GM21825 (cell line): ENCODE data around the gene SYDE1.
"Not testable (repeated sequence)": the region's sequence is repeated elsewhere in the genome, so short reads cannot be mapped to it uniquely, and the experiment has no call there.

ENCODE experiments used
- ATAC-seq: cut with Tn5 transposase; IDR thresholded peaks from one replicate; pipeline ENCODE4 v1.9.1; 2021; ENCODE audit warnings: mild to moderate bottlenecking, moderate library complexity; ENCODE audit not compliant: unreplicated experiment

Gene SYDE1, protein sequence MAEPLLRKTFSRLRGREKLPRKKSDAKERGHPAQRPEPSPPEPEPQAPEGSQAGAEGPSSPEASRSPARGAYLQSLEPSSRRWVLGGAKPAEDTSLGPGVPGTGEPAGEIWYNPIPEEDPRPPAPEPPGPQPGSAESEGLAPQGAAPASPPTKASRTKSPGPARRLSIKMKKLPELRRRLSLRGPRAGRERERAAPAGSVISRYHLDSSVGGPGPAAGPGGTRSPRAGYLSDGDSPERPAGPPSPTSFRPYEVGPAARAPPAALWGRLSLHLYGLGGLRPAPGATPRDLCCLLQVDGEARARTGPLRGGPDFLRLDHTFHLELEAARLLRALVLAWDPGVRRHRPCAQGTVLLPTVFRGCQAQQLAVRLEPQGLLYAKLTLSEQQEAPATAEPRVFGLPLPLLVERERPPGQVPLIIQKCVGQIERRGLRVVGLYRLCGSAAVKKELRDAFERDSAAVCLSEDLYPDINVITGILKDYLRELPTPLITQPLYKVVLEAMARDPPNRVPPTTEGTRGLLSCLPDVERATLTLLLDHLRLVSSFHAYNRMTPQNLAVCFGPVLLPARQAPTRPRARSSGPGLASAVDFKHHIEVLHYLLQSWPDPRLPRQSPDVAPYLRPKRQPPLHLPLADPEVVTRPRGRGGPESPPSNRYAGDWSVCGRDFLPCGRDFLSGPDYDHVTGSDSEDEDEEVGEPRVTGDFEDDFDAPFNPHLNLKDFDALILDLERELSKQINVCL

DNA sequence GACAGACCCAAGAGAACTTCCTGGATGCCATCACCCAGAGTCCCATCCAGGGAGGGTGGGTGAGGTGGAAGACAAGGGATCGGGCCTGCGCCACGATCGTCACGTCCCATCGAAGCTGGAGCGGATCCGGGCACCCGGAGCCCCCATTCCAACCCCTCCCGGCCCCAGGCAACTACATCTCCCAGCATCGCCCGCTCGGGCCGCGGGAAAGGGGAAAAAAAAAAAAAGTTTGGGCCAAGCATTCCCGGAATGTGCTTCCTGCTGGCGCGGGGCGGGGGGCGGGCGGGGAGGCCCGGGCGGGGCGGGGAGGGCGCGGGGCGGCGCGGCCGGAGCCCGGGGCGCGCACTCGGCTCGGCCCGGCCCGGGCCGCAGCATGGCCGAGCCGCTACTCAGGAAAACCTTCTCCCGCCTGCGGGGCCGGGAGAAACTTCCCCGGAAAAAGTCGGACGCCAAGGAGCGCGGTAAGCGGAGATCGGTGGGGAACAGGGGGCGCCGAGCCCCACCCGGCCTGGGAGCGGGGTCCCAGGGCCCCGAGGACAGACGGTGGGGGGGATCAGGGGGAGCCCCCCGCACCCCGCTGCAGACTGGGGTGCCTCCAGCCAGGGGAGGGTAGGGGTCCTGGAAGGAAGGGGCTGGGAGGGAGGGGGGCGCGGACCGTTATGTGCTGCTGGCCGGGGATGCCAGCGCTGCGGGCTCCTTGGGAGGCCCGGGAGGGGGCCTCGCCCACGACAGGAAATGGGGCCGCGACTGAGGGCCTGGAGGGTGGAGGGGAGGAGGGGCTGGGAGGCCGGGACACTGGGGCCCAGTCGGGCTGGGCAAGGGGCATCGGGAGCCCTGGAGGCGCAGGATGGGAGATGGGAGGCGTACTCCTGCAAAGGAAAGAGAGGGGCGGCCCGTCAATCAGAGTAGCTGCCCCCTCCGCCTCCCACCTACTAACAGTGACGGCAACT is at the start of gene SYDE1:
Gene SYDE1 (plus strand): TSS at position 341 of the 950 bp plus-strand sequence. CDS start 33 bp downstream, at position 374.
- no peak for ATAC-seq

DNA sequence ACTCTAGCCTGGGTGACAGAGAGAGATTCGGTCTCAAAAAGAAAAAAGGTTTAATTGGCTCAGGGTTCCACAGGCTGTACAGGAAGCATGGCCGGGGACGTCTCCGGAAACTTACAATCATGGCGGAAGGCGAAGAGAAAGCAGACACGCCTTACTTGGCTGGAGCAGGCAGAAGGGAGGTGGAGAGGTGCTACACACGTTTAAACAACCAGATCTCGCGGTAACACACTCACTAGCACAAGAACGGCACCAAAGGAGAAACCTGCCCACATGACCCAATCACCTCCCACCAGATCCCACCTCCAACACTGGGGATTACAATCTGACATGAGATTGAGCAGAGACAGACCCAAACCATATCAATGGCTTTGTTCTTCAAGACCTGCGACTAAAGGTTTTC is 45.2 kb upstream of the SYDE1 start:
- ATAC-seq, result no peak

DNA sequence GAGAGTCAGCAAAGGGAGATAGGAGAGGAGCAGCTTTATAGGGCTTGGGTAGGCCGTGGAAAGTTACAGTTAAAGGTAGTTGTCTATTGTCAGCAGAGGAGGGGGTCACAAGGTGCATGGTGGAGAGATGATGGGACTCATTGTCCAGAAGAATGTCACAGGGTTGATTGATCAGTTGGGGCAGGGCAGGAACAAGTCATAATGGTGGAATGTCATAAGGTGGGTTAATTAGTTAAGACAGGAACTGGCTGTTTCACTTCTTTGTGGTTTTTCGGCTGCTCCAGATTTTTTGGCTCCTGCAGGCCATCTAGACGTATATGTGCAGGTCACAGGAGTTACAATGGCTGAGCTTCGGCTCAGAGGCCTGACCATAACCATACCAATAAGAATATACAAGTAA is 36.8 kb upstream of the SYDE1 start:
- ATAC-seq, result not testable (repeated sequence)

DNA sequence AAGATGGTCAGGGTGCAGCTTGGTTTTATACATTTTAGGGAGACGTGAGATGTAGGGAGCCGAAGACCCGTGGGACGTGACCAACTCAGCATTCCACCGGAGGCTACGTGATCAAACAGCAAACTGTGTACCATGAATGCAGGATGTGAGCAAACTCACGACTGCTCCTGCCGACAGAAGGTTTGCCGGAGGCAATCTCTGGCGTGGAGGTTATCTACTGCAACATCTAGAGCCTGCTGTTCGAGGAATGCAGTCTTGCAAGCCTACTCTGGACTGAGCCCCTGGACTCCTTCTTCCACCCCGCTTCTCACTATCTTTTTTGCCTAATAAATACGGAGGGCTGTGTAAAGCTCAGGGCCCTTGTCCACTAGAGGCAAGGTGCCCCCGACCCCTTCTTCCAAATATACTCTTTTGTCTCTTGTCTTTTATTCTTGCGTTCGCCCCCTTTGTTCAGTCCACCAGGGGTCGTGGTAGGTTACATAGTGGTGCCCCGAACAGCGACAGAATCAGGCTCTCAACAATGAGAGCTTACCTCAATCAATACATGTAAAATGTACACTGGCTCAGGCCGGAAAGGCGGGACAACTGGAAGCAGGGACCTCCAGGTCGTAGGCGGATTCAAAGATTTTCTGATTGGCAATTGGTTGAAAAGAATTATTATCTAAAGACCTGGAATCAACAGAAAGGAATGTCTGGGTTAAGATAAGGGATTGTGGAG is 34.1 kb upstream of the SYDE1 start:
- ATAC-seq, result no peak

DNA sequence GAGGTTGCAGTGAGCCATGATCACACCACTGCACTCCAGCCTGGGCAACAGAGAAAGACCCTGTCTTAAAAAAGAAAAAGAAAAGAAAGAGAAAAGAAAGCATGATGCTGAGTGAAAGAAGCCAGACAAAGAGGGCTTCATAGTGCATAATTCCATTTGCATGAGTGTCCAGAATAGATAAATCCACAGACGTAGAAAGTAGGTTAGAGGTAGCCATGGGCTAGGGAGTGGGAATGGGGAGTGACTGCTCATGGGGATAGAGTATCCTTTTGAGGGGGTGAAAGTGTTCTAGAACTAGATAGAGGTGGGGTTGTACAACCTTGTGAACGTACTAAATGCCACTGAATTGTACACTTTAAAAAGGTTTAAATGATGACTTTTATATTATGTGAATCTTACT is 32.8 kb upstream of the SYDE1 start:
- no peak for ATAC-seq

DNA sequence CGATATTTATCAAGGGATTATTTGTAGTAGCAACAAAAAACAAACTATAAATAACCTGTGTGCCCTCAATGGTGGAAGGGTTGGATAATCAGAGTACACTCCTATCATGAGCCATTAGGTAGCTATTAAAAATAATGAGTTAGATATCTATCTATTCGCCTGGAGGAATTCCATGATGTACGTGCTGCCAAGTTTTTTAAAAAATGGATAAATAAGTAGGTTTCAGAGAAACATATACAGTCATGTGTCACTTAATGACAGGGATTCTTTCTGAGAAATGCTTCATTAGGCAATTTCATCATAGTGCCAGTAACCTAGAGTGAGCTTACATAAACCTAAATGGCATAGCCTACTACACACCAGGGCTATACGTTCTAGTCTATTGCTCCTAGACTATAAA is 31.4 kb upstream of the SYDE1 start:
- ATAC-seq, result no peak

DNA sequence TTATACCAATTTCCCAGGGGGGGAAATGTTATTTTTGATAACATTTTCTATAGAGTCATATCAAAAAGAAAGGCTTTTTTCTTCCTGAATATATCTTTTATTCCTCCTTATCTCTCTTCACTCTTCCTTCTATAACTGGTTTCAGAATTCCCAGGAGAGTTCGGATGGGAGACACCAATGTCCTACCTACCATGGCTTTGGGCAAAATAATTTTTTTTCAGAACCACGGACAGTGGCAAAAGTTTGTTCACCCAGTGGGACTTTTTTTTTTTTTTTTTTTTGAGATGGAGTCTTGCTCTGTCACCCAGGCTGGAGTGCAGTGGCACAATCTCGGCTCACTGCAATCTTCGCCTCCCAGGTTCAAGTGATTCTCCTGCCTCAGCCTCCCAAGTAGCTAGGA is 27.2 kb upstream of the SYDE1 start:
- ATAC-seq, result not testable (repeated sequence)

DNA sequence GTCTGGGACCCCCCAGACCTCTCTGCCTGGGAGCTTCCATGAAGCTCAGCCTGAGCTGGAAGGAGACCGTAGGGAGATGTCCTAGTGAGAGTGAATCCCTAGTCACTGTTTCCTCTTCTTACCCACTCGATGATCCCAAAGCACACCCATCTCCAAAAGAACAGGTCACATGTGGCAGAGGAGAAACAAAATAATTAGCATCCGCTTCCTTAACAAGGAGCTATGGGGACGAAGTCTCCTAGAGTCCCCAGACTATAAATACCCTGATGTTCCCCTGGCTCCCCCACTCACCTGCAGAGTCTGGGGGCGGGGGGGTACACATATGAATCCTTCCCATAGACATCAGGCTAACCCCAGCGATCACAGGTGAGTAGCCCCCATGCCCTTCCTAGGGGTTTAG is 25.3 kb upstream of the SYDE1 start, which contains the start of gene OR1I1:
Gene OR1I1 (plus strand): TSS at position 301 of the 400 bp plus-strand sequence. CDS start 4,855 bp downstream, outside the sequence.
- no peak for ATAC-seq

DNA sequence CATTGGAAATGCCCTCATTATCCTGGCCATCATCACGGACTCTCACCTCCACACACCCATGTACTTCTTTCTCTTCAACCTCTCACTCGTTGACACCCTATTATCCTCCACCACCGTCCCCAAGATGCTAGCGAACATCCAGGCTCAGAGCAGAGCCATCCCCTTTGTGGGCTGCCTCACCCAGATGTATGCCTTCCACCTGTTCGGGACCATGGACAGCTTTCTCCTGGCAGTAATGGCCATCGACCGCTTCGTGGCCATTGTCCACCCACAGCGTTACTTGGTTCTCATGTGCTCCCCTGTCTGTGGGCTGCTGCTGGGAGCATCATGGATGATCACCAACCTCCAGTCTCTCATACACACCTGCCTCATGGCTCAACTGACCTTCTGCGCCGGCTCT is 20.0 kb upstream of the SYDE1 start:
- ATAC-seq, result no peak

DNA sequence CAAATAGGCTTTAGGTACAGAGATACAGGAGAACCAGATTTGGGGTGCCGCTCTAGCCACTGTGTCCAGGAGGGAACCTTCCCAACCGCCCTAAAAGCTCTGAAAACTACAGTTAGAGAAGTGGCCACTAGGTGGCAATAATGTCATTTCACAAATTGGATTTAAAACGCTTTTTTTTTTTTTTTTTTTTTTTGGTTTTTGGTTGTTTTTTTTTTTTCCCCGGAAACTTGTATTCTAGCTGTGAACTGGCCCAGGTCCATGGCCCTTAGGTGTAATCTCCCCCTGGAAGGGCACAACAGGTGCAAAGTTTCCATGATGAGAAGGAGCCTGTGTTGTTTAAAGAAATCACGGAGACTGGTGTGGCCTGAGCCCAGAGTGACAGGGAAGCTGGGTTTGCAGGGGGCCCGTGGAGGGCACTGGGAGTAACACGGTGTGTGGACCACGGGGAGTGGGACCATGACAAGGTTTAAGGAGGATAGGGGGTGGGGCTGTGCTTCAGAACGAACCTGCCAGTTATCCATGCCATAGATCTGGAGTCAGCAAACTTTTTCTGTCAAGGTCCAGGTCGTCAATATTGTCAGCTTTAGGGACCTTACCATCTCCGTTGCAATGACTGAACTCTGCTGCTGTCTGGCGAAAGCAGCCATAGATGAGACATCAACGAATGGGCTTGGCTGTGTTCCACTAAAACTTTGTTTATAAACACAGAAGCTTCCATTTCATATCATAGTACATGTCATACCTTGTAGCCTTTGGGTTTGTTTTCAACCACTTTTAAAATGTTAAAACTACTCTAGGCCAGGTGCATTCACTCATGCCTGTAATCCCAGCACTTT is 15.1 kb upstream of the SYDE1 start:
- no peak for ATAC-seq

DNA sequence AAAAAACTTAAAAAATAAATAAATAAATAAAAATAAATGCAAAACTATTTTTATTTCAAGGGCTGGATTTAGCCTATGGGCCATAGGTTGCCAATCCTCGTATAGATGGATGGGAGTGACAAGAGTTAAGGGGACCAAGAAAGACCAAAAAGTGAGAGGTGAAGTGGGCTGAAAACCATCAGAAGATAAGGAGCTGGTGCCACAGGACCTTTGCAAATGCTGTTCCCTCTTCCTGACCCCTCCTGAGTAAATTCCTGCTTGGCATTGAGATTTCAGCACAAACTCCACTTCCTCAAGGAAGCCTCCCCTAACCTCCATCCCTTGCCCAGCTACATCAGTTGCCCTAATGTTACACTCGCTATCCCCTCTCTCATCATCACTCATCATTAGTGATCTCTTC is 14.2 kb upstream of the SYDE1 start:
- ATAC-seq, result no peak

DNA sequence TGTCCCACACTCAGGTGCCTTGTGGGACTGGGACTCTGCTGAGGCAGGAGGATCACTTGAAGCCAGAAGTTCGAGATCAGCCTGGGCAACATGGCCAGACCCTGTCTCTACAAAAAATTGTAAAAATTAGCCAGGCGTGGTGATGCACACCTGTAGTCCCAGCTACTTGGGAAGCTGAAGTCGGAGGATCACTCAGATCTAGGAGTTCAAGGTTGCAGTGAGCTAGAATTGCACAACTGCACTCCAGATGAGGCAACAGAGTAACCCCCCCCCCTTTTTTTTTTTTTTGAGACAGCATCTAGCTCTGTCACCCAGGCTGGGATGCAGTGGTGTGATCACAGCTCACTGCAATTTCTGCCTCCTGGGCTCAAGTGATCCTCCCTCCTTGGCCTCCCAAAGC is 11.0 kb upstream of the SYDE1 start:
- no peak for ATAC-seq

DNA sequence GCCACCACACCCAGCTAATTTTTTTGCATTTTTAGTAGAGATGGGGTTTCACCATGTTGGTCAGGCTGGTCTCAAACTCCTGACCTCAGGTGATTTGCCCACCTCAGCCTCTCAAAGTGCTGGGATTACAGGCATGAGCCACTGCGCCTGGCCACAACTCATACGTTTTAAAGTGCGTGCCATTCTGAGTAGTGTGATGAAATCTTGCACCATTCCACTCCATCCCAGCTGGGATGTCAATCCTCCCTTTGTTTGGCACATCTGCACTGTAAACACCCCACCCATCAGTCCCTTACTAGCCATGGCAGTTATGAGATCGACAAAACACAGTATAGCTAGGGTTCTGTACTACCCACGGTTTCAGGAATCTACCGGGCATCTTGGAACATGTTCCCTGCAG is 9.2 kb upstream of the SYDE1 start:
- ATAC-seq, result not testable (repeated sequence)

DNA sequence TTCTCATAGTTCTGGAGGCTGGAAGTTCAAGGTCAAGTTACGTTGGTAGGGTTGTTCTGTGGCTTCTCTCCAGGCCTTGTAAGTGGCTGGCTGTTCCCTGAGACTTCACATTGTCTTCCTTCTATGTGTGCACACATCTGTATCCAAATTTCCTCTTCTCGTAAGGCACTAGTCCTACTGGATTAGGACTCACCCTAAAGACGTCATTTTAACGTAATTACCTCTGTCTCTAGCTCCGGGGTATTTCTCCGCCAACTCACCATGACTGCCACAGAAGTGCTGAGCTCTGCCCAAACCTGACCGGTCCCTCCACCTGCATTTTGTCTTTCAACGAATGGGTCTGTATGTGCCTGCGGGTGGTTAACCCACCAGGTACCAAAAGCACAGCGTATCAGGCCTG is 8.7 kb upstream of the SYDE1 start:
- ATAC-seq, result no peak

DNA sequence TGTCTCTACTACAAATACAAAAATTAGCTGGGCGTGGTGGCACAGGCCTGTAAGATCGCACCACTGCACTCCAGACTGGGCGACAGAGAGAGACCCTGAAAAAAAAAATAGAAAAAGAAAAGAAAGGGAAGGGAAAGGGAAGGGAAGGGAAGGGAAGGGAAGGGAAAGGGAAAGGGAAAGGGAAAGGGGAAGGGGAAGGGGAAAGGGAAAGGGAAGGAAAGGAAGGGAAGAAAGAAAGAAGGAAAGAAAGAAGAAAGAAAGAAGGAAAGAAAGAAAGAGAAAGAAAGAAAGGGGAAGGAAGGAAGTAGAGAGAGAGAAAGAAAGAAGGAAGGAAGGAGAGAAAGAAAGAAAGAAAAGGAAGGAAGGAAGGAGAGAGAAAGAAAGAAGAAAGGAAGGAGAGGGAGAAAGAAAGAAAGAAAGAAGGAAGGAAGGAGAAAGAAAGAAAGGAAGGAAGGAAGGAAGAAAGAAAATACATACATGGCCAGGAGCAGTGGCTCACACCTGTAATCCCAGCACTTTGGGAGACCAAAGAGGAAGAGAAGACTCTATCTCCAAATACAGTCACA is 8.1 kb upstream of the SYDE1 start:
- no peak for ATAC-seq

DNA sequence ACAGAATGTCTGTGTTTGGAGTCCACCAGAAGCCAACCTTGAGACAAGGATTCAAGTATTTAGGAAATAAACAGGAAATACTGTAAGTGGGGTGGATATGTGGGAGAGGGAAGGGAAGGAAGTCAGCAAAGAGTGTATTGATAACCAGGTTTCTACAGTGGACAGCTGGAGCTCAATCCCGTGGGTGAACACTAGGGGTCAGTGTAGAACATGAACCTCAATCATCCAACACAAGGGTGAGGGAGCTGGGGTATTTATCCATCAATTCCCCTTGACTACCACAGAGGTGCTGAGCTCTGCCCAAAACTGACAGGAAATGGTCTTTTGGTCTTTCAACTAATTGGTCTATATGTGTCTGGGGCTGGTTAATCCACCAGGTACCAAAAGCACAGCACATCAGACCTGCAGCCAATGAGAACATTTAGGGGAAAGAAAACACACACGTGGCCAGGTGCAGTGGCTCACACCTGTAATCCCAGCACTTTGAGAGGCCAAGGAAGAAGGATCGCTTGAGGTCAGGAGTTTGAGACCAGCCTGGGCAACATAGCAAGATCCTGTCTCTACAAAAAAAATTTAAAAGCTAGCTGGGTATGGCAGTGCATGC is 5.6 kb upstream of the SYDE1 start:
- ATAC-seq, result no peak

DNA sequence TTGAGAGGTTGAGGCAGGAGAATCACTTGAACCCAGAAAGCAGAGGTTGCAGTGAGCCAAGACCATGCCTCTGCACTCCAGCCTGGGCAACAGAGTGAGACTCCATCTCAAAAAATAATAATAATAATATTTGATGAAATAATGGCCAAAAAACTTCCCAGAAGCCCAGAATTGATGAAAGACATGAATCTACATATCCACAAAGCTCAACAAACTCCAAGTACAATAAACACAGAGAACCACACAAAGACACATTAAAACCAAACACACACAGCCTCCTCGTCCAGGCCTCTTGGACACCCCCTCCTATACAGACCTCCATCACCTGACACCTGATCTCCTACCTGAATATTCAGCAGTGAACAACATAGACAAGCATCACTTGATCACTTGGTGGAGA is 3.2 kb upstream of the SYDE1 start:
- no peak for ATAC-seq

DNA sequence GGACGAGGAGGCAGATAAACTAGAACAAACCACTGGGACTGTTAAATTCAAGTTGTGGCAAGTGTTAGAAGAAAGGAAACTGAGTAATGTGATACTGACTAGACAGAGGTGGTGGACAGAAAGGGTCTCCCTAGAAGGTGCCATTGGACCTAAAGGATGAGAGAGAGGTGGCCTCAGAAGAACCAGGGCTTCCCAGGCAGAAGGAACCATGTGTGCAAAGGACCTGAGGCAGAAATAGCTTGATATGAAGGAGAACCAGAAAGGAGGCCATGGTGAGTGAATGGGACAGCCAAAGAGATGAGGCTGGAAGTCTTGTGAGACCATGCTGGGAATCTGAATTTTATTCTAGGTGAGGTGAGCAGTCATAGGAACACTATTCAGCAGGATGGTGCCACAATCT is 2.8 kb upstream of the SYDE1 start:
- no peak for ATAC-seq

DNA sequence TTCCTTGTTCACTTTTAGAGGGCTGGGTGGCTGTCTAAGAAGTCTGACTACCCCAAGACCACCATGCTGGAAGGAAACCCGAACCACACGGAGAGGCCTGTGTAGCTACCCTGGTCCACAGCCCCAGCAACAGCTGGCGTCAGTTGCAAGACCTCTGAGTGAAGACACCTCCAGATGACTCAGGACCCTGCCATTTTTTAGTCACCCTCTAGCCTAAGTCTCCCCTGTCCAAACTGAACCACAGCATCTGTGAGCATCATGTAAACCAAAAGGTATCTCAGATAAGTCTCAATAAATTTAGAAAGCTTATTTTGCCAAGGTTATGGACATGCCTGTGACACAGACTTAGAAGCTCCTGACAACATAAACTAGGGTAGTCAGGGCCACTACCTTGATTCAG is 2.2 kb upstream of the SYDE1 start:
- no peak for ATAC-seq
